ENCODE measurements around the gene KLHL20. TPM values are rescaled to one million over a fixed set of nuclear protein-coding genes. Genes with fewer than 3 reads are reported as not detected.
"Not testable (repeated sequence)": the region's sequence is repeated elsewhere in the genome, so short reads cannot be mapped to it uniquely, and the experiment has no call there.

KLHL20 gene
- total and polyA plus RNA-seq, 5 donors: 7.3 to 22.0 (median 21.3) TPM

DNA sequence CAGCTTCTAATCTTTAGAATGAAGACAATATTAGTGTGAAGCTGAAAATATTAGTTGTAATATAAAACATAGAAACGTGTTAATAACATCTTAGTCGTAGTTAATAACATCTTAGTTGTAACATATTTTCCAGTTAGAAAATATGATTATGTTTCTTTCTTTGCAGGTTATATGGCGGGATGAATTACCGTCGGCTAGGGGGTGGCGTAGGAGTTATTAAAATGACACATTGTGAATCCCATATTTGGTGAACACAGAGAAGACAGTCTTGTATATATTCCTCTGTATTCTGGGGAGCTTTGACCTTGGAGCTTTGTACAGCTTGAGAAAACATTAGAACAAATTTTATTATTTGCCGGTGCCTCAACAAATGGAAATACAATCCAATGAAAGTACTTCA, 70.2 kb downstream of the KLHL20 start:
- intact Hi-C loops (cut with DNase I): no loop called here
- ATAC-seq (no peak), DNase-seq (no peak)
- Histone ChIP-seq H3K4me1 (ENCODE audit: control insufficient read depth, insufficient read depth, low read length) (no peaks in the 10 kb centered on the region), H3K27me3 (ENCODE audit: control insufficient read depth, insufficient read depth) (no peaks in the 10 kb centered on the region), H3K9me3 (ENCODE audit: control insufficient read depth, low read length) (no peaks in the 10 kb centered on the region), H3K27ac (ENCODE audit: low read length) (no peak overlapping the region), H3K4me3 (ENCODE audit: low read length) (no peak overlapping the region)
- 96% methylated on average over 7 of the region's 7 CpGs for WGBS

DNA sequence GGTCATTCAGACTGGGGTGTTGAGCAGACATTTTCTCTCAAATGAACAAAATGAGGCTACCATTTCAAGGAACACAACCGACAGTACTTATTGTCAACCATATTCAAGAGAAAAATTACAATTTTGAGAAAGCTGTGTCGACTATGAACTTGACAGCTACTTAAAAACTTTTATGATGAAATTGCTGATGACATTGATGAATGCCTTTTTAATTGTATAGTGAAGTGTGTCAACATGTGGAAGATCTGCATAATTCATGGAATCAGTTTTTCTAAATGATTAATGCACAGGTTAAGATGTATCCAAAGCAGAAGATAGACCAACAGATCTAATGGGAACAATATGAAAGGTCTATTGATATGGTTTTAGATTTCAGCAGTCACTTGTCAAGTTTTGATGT, 75.1 kb downstream of the KLHL20 start:
- ATAC-seq: no peak
- 96% methylated on average over 2 of the region's 2 CpGs for WGBS
- H3K4me1 ChIP-seq (ENCODE audit: control insufficient read depth, insufficient read depth, low read length): no peaks in the 10 kb centered on the region
- H3K9me3 ChIP-seq (ENCODE audit: control insufficient read depth, low read length): no peaks in the 10 kb centered on the region
- H3K4me3 ChIP-seq (ENCODE audit: low read length): no peak overlapping the region
- intact Hi-C loops (cut with DNase I): no loop called here
- H3K27me3 ChIP-seq (ENCODE audit: control insufficient read depth, insufficient read depth): no peaks in the 10 kb centered on the region
- DNase-seq: no peak
- no peak overlapping the region for H3K27ac ChIP-seq (ENCODE audit: low read length)

DNA sequence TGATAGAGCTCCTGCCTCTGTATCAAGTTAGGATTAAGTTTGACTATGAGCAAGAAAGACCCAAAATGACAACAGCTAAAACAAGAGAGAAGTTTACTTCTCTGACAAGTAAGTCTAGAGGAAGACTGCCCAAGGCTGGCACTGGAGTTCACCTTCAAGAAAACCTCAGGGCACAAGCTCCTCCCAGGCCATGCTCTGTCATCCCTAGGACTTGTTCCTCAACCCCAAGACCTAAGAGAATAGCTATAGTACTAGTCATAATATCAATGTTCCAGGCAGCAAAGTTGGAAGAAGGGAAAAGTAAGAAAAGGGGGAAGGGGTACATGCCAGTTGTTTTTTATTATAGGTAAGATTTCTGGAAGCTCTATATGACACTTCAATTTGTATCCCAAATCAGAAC, 83.3 kb downstream of the KLHL20 start:
- no peak for ATAC-seq
- intact Hi-C loops (cut with DNase I): no loop called here
- no peak overlapping the region for H3K4me3 ChIP-seq (ENCODE audit: low read length)

GRCh38 chr1:173799995-173800394, 85.2 kb downstream of the KLHL20 start:
- H3K27ac ChIP-seq (ENCODE audit: low read length); H3K27me3 ChIP-seq (ENCODE audit: control insufficient read depth, insufficient read depth); ATAC-seq; H3K9me3 ChIP-seq (ENCODE audit: control insufficient read depth, low read length); intact Hi-C loops (cut with DNase I); DNase-seq; H3K4me3 ChIP-seq (ENCODE audit: low read length); H3K4me1 ChIP-seq (ENCODE audit: control insufficient read depth, insufficient read depth, low read length): not testable (repeated sequence)
- WGBS: 98% methylated on average over 1 of the region's 1 CpG

More for the DNA sequence above, 83.3 kb downstream of the KLHL20 start:
- DNase-seq: no peak
- no peaks in the 10 kb centered on the region for H3K27me3 ChIP-seq (ENCODE audit: control insufficient read depth, insufficient read depth)
- no peaks in the 10 kb centered on the region for H3K4me1 ChIP-seq (ENCODE audit: control insufficient read depth, insufficient read depth, low read length)
- H3K9me3 ChIP-seq (ENCODE audit: control insufficient read depth, low read length): no peaks in the 10 kb centered on the region
- no peak overlapping the region for H3K27ac ChIP-seq (ENCODE audit: low read length)

DNA sequence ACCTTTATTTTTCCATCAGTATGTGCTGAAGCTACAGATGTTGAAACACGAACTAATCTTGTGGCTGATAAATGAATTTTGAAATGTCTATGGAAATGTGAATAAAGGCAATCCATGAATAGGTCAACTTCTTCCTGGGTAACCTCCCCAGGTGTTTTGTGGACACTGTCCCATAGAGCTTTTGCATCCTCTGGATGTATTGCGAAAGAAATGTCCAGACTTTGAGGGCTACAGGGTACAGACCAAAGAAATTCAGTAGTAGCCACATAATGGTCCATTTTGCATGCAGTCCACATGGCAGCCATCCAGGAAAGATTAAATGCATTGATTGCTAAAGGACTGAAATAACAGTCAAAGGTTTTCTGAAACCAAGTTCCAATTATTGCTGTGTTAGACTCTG, 88.2 kb downstream of the KLHL20 start:
- Histone ChIP-seq H3K27ac (ENCODE audit: low read length) (no peak overlapping the region), H3K4me1 (ENCODE audit: control insufficient read depth, insufficient read depth, low read length) (no peaks in the 10 kb centered on the region), H3K4me3 (ENCODE audit: low read length) (no peak overlapping the region), H3K9me3 (ENCODE audit: control insufficient read depth, low read length) (no peaks in the 10 kb centered on the region), H3K27me3 (ENCODE audit: control insufficient read depth, insufficient read depth) (no peaks in the 10 kb centered on the region)
- ATAC-seq: no peak
- intact Hi-C loops (cut with DNase I): no loop called here
- no peak for DNase-seq
- 97% methylated on average over 2 of the region's 2 CpGs for WGBS

DNA sequence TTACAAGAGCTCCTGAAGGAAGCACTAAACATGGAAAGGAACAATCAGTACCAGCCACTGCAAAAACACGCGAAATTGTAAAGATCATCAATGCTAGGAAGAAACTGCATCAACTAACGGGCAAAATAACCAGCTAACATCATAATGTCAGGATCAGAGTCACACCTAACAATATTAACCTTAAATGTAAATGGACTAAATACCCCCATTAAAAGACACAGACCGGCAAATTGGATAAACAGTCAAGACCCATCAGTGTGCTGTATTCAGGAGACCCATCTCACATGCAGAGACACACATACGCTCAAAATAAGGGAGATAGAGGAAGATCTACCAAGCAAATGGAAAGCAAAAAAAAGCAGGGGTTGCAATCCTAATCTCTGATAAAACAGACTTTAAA, 98.9 kb downstream of the KLHL20 start:
- H3K27me3 ChIP-seq (ENCODE audit: control insufficient read depth, insufficient read depth); intact Hi-C loops (cut with DNase I); ATAC-seq; H3K4me1 ChIP-seq (ENCODE audit: control insufficient read depth, insufficient read depth, low read length); H3K27ac ChIP-seq (ENCODE audit: low read length); DNase-seq; H3K4me3 ChIP-seq (ENCODE audit: low read length); H3K9me3 ChIP-seq (ENCODE audit: control insufficient read depth, low read length): not testable (repeated sequence)
- WGBS: 99% methylated on average over 5 of the region's 5 CpGs

DNA sequence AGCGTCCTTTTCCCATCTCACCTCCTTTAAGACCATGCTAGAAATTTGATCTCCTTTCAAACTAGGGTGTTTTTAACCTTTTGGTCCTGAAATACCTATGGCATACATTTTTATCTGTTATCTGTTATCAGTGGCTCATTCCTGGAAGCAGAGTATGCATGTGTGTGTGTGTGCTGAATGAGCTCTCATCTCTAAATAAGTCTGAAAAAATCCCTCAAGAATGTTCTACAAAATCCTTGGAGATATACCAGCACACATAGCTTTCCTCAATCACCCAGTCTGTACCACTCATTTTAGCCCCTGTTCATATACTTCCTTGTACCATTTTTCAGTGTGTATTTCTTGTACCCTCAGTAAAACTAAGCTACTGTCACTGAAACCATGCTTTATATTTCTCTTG, 103.7 kb downstream of the KLHL20 start:
- H3K4me3 ChIP-seq (ENCODE audit: low read length): no peak overlapping the region
- DNase-seq: no peak
- WGBS: 65% methylated on average over 1 of the region's 1 CpG
- no peak for ATAC-seq
- H3K9me3 ChIP-seq (ENCODE audit: control insufficient read depth, low read length): no peaks in the 10 kb centered on the region
- intact Hi-C loops (cut with DNase I): no loop called here
- H3K27ac ChIP-seq (ENCODE audit: low read length): no peak overlapping the region
- no peaks in the 10 kb centered on the region for H3K27me3 ChIP-seq (ENCODE audit: control insufficient read depth, insufficient read depth)
- no peaks in the 10 kb centered on the region for H3K4me1 ChIP-seq (ENCODE audit: control insufficient read depth, insufficient read depth, low read length)

GRCh38 chr1:173821680-173822079, 106.9 kb downstream of the KLHL20 start:
- no peak overlapping the region for H3K27ac ChIP-seq (ENCODE audit: low read length)
- H3K27me3 ChIP-seq (ENCODE audit: control insufficient read depth, insufficient read depth): no peaks in the 10 kb centered on the region
- ATAC-seq (no peak), DNase-seq (no peak)
- WGBS: 93% methylated on average over 4 of the region's 4 CpGs
- no peaks in the 10 kb centered on the region for H3K9me3 ChIP-seq (ENCODE audit: control insufficient read depth, low read length)
- intact Hi-C loops (cut with DNase I): loop anchor here (5.0 to 10.0 kb wide), 4 partner anchors 387 to 1077 kb away; no protein-coding TSS in a partner anchor
- no peak overlapping the region for H3K4me3 ChIP-seq (ENCODE audit: low read length)
- no peaks in the 10 kb centered on the region for H3K4me1 ChIP-seq (ENCODE audit: control insufficient read depth, insufficient read depth, low read length)

- intact Hi-C loops (cut with DNase I): loop anchor here (5.0 to 10.0 kb wide), 4 partner anchors 389 to 1079 kb away; no protein-coding TSS in a partner anchor
- under 1% methylated on average over 25 of the region's 25 CpGs for WGBS
- DNase-seq (no peak), ATAC-seq (no peak)
- H3K9me3 ChIP-seq (ENCODE audit: control insufficient read depth, low read length): no peaks in the 10 kb centered on the region
- H3K27me3 ChIP-seq (ENCODE audit: control insufficient read depth, insufficient read depth): no peaks in the 10 kb centered on the region
- H3K4me3 ChIP-seq (ENCODE audit: low read length): peak overlapping the region; percentile 88
- peak overlapping the region; percentile 99 for H3K27ac ChIP-seq (ENCODE audit: low read length)
- no peaks in the 10 kb centered on the region for H3K4me1 ChIP-seq (ENCODE audit: control insufficient read depth, insufficient read depth, low read length)
These were observed 109.1 kb downstream of the KLHL20 start for GRCh38 chr1:173823781-173824314.

GRCh38 chr1:173824315-173825081, 109.7 kb downstream of the KLHL20 start, which contains the start of the genes CENPL and DARS2:
CENPL (minus strand) TSS chr1:173824883; CDS start chr1:173811299, 13,584 bp downstream.
DARS2 (plus strand) TSS chr1:173824673; CDS start chr1:173825230, 557 bp downstream.
- H3K9me3 ChIP-seq (ENCODE audit: control insufficient read depth, low read length): no peaks in the 10 kb centered on the region
- H3K27ac ChIP-seq (ENCODE audit: low read length): peak within 1 kb of the TSS; percentile 99
- intact Hi-C loops (cut with DNase I): loop anchor here (5.0 to 10.0 kb wide), 4 partner anchors 390 to 1080 kb away; no protein-coding TSS in a partner anchor
- peak within 1 kb of the TSS; percentile 88 for H3K4me3 ChIP-seq (ENCODE audit: low read length)
- H3K27me3 ChIP-seq (ENCODE audit: control insufficient read depth, insufficient read depth): no peaks in the 10 kb centered on the region
- no peaks in the 10 kb centered on the region for H3K4me1 ChIP-seq (ENCODE audit: control insufficient read depth, insufficient read depth, low read length)
- DNase-seq (peak; percentile 97 to 99 (median 97)), ATAC-seq (peak; percentile 98 to 99)
- WGBS: under 1% methylated on average over 55 of the region's 55 CpGs

DNA sequence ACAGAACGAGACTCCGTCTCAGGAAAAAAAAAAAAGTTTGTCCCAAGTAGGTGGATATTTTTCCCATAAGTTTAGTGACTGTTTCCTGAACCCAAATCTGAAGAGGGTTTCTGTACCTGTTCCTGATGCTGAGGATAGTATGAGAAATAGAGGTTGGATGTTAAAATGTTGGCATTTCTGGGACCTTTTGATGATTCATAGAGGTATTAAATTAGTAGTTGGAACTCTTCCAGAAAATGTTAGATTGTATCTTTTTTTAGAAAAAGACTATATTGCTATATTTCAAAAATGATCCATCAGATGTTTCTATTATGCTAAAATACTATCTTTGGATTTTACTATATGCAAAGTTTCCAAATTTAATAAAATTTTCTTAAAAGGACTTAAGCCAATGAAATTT, 112.8 kb downstream of the KLHL20 start:
- DNase-seq: no peak

More for the DNA sequence above, 112.8 kb downstream of the KLHL20 start:
- Histone ChIP-seq H3K9me3 (ENCODE audit: control insufficient read depth, low read length) (no peaks in the 10 kb centered on the region), H3K27ac (ENCODE audit: low read length) (no peak overlapping the region), H3K4me1 (ENCODE audit: control insufficient read depth, insufficient read depth, low read length) (no peaks in the 10 kb centered on the region), H3K4me3 (ENCODE audit: low read length) (no peak overlapping the region), H3K27me3 (ENCODE audit: control insufficient read depth, insufficient read depth) (no peaks in the 10 kb centered on the region)
- WGBS: 81% methylated on average over 2 of the region's 2 CpGs
- intact Hi-C loops (cut with DNase I): loop anchor here in 2 of 4 donors (10.0 kb wide), 2 partner anchors 393 to 1083 kb away; no protein-coding TSS in a partner anchor
- no peak for ATAC-seq
